DOHH2 (cell line): Measurements from ENCODE around the gene PANK2.

Experiments
- H3F3A ChIP-seq: fragments of 200-600 bp; sonication (generic), shearing (Covaris generic); 2 replicates; pipeline ENCODE4 v1.6.0; 2016; ENCODE audit warnings: antibody characterized with exemption, mild to moderate bottlenecking; ENCODE audit not compliant: control insufficient read depth, insufficient read depth
- H3K27ac ChIP-seq: fragments of 200-600 bp; sonication (generic); 2 replicates; pipeline ENCODE4 v1.5.1; 2014; ENCODE audit warnings: low read depth, mild to moderate bottlenecking, low read length, moderate library complexity
- H3K27me3 ChIP-seq: fragments of 200-600 bp; sonication (generic); 2 replicates; pipeline ENCODE4 v1.6.1; 2014; ENCODE audit warnings: mild to moderate bottlenecking, low read length, mixed read lengths; ENCODE audit not compliant: control insufficient read depth
- H3K36me3 ChIP-seq: fragments of 200-600 bp; sonication (generic); 2 replicates; pipeline ENCODE4 v1.6.1; 2014; ENCODE audit warnings: mild to moderate bottlenecking, low read length, moderate library complexity, mixed read lengths; ENCODE audit not compliant: control insufficient read depth
- H3K4me1 ChIP-seq: fragments of 200-600 bp; sonication (generic); 2 replicates; pipeline ENCODE4 v1.6.1; 2014; ENCODE audit warnings: mild to moderate bottlenecking, low read length, mixed read lengths; ENCODE audit not compliant: control insufficient read depth
- H3K4me2 ChIP-seq: fragments of 200-600 bp; sonication (generic); 2 replicates; pipeline ENCODE4 v1.6.0; 2014; ENCODE audit warnings: mild to moderate bottlenecking, low read length, moderate library complexity
- H3K4me3 ChIP-seq: fragments of 200-600 bp; sonication (generic); 2 replicates; pipeline ENCODE4 v1.5.1; 2014; ENCODE audit warnings: mild to moderate bottlenecking, low read length, mixed read lengths
- H3K79me2 ChIP-seq: fragments of 200-600 bp; sonication (generic); 2 replicates; pipeline ENCODE4 v1.6.1; 2014; ENCODE audit warnings: mild to moderate bottlenecking, low read length, mixed read lengths; ENCODE audit not compliant: control insufficient read depth
- H3K9me2 ChIP-seq: fragments of 200-600 bp; sonication (generic); replicated peaks from 2 replicates; pipeline ENCODE4 v1.6.1; 2014; ENCODE audit warnings: mild to moderate bottlenecking, low read length, mixed read lengths; ENCODE audit not compliant: control insufficient read depth
- H3K9me3 ChIP-seq: fragments of 200-600 bp; sonication (generic); 2 replicates; pipeline ENCODE4 v1.6.1; 2014; ENCODE audit warnings: antibody characterized with exemption, low read length, mixed read lengths; ENCODE audit not compliant: control insufficient read depth, insufficient read depth
- H4K20me1 ChIP-seq: fragments of 200-600 bp; sonication (generic); 2 replicates; pipeline ENCODE4 v1.6.0; 2014; ENCODE audit warnings: low read depth, mild to moderate bottlenecking, antibody characterized with exemption, low read length, moderate library complexity; ENCODE audit not compliant: control insufficient read depth, insufficient read depth
- CTCF ChIP-seq: fragments of 200-600 bp; sonication (generic); IDR thresholded peaks from one replicate; pipeline ENCODE4 v1.5.1; 2014; ENCODE audit warnings: antibody characterized with exemption, mild to moderate bottlenecking, low read depth, low read length; ENCODE audit not compliant: poor library complexity, severe bottlenecking
- EZH2phosphoT487 ChIP-seq: fragments of 200-600 bp; sonication (generic); IDR thresholded peaks from 2 replicates; pipeline ENCODE4 v1.6.1; 2017; ENCODE audit warnings: borderline replicate concordance, mild to moderate bottlenecking, antibody characterized with exemption, low read length, moderate library complexity, mixed read lengths

Gene PANK2

GRCh38 chr20:3925899-3926638 is 36.9 kb downstream of the PANK2 start:
- Histone ChIP-seq H3F3A (peaks cover 28% of the 10 kb centered on the region), H3K4me2 (no peak overlapping the region), H4K20me1 (peaks cover 23% of the 10 kb centered on the region), H3K36me3 (peaks cover 47% of the 10 kb centered on the region), H3K4me1 (peaks cover 25% of the 10 kb centered on the region), H3K4me3 (no peak overlapping the region), H3K27ac (no peak overlapping the region), H3K9me3 (no peaks in the 10 kb centered on the region), H3K27me3 (no peaks in the 10 kb centered on the region), H3K79me2 (peaks cover 7% of the 10 kb centered on the region), H3K9me2 (no peaks in the 10 kb centered on the region)
- no peak for TF ChIP-seq CTCF

GRCh38 chr20:3927486-3928291 is 38.5 kb downstream of the PANK2 start:
- Histone ChIP-seq H4K20me1 (peaks cover 18% of the 10 kb centered on the region), H3F3A (peaks cover 28% of the 10 kb centered on the region), H3K4me3 (no peak overlapping the region), H3K27ac (no peak overlapping the region), H3K79me2 (no peaks in the 10 kb centered on the region; the same call in 1 of the 2 replicates), H3K4me2 (no peak overlapping the region), H3K9me2 (no peaks in the 10 kb centered on the region), H3K4me1 (peaks cover 28% of the 10 kb centered on the region), H3K27me3 (no peaks in the 10 kb centered on the region), H3K36me3 (peaks cover 32% of the 10 kb centered on the region), H3K9me3 (no peaks in the 10 kb centered on the region)
- TF ChIP-seq CTCF = no peak
- TF ChIP-seq EZH2phosphoT487 = no peak

- Histone ChIP-seq H3K27ac (no peak overlapping the region), H3K27me3 (no peaks in the 10 kb centered on the region), H3K9me3 (no peaks in the 10 kb centered on the region), H3K4me1 (peaks cover 48% of the 10 kb centered on the region), H3K4me2 (no peak overlapping the region), H3K4me3 (no peak overlapping the region), H3K9me2 (no peaks in the 10 kb centered on the region), H3K79me2 (no peaks in the 10 kb centered on the region), H3F3A (peaks cover 28% of the 10 kb centered on the region), H4K20me1 (peaks cover 11% of the 10 kb centered on the region; the same call in 1 of the 2 replicates), H3K36me3 (peaks cover 12% of the 10 kb centered on the region)
- TF ChIP-seq EZH2phosphoT487 = no peak
- no peak for TF ChIP-seq CTCF
These were observed 40.5 kb downstream of the PANK2 start for GRCh38 chr20:3929713-3930060.
